HG02678 (cell line): ENCODE data around the gene DNAJC5G.
"Not testable (repeated sequence)": the region's sequence is repeated elsewhere in the genome, so short reads cannot be mapped to it uniquely, and the experiment has no call there.

ENCODE experiments used
- ATAC-seq: cut with Tn5 transposase; IDR thresholded peaks from one replicate; pipeline ENCODE4 v1.9.1; 2021; ENCODE audit warnings: mild to moderate bottlenecking, moderate library complexity; ENCODE audit not compliant: unreplicated experiment

DNAJC5G gene

DNA sequence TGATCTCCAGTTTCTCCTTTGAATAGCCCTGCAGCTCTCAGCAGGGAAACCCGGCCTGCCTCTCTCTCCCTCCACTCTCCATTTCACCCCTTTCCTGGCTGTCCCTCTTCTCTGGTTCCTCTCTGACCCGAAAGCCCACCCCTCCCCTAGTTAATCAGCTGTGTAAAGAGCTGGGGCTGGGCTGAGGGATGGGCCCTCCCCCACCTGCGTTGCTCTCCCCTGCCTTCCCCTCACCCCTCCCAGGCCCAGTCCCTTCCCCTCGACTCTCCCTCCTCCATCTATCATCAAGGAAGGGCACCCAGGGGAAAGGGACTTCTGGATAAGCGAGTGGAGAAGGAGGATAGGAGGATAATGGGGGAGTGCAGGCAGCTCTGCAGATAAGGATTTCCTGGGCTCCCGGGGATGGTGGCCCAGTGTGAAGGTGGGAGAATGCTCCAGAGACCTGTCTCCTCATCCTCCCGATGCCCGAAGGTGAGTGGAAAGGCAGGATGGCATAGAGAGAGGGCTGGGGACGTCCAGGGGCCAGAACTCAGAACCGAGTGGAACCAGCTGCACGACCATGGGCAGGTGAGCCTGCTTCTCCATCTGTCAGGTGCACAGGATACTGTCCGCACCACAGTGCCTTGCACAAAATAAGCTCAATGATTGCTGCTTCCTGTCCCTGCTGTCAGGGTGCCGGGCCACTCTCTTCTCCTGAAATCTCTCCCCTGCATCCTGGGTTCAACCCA lies 24.4 kb upstream of the DNAJC5G start:
- ATAC-seq, result no peak

DNA sequence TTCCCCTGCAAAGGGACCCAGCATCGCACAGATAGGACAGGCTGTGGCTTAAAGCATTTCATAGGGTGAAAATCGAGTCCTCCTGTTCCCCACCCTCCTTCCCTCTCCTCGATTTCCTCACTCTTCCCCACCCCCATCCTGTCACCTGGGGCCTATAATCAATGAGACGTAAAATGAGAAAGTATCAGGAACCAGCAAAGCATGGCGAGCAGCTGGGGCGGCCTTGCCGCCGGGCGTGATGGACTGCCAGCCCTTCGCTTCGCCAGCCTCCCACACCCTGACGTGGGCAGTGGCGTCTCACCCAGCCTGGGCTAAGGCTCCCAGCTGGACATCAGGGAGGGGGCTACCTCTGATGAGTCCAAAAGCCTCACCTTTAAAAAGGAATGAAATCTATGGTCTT lies 23.5 kb upstream of the DNAJC5G start:
- ATAC-seq, result no peak

DNA sequence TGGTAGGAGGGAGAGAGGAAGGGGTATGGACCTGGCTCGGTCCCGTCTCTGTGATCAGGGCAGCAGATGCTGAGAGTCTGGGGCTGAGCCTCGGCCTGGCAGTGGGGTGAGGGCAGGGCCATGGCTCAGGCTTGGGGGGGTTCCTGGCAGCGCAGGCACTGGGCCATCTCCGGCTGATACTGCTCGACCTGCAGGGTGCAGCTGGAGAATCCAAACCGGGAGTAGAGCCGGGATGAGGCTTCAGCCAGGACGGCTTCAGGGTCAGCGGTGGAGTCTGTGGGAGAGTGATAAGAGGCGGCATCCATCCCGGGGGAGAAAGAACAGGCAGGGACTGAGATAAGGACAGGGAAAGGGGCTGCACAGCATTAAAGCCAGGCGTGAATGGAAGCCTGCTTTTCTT lies 20.0 kb upstream of the DNAJC5G start:
- no peak for ATAC-seq

DNA sequence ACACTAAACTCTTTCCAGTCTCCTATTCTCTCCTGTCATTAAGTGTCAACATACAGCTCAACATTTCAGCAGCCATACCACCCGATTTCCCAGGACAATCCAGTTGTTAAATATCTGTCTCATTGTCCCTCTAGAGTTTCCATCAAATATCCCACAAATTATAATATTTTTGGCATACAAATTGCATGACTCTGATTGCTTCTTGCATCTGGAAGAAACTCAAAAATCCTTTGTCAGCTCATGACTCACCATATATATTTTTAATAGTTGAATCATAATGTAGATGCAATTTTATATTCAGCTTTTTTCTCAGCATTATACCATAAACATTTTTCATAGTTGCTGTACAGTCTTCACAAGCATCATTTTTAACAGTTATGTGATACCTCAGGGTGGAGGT lies 19.6 kb upstream of the DNAJC5G start:
- ATAC-seq, result no peak

DNA sequence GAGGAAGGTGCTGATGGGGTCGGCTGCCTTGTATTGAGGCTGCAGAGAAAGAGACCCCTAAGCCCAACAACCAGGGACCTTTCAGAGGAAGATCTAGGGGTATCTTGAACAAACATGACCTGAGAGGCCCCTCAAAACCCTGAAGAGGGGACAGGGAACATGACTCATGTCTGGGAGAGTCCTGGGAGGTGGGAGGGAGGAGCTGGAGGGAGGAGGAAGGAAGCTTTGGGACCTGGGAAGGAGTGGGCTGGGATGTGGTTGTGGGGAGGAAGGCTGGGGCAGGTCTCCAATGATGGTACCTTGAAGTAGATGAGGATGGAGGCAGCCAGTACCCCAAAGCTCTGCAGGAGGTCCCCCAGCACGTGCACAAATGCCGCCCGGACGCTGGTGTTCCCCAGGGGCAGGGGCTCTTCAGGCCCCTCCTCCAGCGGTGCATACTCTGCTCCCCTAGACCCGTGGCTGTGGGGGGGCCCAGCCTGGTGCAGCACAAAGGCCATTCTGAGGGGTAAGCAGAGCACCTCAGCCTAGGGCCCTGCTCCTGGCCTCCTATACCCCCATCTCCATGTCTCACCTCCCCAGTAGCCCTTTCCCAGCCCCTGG lies 18.3 kb upstream of the DNAJC5G start:
- ATAC-seq, result no peak

DNA sequence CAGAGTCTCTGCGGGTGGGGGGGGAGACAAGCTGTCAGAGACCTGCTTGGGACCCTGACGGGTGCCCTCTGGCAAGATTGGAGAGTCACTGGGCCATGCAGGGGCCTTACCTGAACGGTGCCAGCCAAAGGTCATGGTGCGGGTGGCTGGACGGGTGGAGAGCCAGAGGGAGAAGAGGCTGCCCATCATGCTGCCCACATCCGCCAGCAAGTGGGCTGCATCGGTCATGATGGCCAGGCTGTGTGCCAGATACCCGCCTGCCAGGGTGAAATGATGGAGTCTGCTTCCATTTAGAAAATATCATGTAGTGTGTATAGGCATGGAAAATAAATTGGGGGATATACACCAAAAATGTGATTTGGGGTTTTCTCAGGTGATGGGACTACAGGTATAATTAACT lies 17.2 kb upstream of the DNAJC5G start:
- no peak for ATAC-seq

DNA sequence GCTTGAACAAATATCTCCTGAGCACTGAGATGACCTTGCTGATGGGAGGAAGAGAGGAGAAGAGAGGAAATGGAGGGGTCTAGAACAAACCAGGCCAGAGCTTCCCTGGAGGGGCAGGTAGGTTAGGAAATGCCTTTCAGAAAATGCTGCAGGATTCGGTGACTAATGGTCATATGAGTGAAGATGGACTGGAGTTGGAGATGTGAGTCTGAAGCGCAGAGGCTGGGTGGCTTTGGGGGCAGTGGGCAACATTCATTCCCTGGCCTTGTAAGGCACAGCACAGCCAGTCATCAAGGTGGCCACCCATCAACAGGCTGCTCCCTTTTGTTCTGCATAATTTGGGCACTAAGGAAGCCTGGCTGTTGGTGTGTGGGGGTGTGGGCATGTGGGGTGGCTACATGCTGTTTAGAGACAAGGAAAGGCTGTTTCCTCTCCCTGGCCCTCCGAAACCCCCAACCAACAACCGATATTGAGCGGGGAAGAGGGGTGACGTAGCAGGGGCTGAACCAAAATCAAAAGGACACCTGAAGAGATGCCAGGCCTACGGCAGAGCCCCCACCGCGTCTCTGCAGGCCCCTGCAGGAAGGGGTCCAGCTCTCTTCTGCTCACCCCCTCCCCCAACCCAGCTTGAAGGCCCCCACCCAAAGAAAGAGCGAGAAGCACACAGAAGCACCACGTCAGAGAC lies 13.8 kb upstream of the DNAJC5G start:
- no peak for ATAC-seq

DNA sequence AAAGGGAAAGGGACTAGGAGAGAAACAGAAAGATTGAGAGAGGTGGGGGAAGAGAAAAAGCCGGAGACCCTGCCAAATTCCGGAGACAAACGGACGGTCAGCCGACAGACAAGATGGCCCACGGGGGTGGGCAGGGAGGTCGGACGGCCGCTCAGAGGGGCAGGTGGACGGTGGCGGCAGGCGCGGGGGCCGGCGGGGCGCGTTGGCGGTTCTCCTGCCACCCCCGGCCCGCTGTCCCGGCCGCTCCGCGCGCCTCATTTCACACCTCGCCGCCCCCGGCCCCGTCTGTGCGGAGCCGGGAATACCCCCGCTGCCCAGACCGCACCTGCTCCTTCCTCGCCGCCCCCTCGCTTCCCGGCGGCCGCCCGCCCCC lies 13.3 kb upstream of the DNAJC5G start:
- ATAC-seq, result no peak

DNA sequence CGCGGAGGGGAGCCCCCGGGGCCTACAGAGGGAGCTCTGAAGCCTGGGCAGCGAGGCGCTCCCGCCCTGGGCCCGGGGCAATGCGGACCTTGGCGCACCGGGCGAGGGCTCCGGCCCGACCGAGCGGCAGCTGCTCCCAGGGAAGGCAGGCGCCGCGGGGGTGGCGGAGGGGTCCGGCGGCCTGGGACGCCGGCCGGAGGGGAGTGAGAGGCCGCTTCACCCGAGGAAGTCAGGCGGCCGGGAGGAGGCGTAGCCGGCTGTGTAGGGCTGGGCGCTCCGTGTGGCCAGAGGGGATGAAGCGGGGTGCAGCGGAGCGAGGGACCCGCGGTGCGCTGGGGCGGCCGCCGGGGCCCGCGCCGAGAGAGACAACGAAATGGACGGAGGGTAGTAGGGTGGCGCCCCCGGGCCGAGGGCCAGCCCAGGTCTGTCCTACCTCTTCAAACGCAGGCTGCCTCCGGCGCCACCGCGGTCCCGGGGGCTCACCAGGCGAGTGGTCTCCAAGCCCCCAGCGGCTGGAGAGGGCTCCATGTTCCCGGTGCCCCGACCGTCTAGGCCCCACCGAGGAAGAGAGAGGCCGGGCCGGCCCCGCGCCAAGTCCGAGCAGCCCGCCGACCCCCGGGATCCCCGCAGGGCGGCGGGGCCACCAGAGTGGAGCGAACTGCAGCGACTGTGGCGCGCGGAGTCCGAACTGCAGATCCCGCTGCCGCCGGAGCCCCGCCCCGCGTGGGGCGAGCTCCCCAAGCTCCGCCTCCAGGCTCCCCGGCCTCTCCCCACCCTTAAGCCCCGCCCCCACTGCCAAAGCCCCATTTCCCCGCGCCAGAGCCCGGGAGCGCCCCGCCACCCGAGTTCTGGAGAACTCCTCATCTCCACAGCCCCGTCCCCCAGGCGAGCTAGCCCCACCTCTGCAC lies 12.6 kb upstream of the DNAJC5G start, which contains the start of gene SLC30A3:
TSS of gene SLC30A3 (minus strand) at position 669 of the 908 bp plus-strand sequence. CDS start at position 528, 141 bp downstream.
- no peak for ATAC-seq

DNA sequence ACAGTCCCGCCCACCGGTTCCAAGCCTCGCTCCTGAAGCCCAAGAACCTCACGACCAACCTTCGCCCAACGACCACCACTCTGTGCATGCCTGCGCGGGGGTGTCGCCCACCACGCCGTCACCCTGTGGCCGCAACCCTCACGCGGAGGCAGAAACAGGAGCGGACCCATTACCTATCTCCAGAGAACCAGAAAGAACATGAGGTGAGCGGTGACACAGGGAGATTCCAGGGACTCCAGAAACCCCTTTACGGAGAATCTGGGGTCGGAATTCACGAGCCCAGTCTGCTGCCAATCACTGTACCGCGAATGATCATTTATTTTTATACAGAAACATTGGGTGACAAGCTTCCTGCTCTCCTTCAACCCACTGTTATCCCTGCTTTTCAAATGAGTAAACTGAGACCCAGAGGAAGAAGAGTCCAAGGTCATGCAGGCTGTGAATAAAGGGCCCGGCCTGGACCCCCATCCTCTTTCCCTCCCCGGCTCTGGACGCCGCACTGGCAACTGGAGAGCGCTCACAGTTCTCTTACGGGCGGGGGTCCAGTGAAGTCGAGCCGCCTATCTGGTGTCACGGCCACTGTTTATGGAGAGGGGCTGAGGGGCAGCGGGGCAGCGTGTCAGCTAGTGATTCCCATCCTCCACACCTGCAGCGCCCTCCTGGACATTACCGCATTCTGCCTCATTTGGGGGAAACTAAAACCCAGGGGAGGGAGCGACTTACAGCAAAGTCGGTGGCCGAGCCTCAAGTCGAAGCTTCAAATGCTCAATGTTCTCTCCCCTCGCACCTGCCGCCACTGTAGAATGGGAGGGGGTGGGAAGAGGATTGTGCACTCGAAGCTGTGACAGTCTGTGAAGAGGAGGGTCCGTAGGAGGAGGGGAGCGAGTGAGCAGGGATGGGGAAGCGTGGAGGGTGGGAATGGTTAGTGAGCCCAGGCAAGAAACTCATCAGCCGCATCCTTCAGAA lies 11.7 kb upstream of the DNAJC5G start:
- ATAC-seq, result no peak

DNA sequence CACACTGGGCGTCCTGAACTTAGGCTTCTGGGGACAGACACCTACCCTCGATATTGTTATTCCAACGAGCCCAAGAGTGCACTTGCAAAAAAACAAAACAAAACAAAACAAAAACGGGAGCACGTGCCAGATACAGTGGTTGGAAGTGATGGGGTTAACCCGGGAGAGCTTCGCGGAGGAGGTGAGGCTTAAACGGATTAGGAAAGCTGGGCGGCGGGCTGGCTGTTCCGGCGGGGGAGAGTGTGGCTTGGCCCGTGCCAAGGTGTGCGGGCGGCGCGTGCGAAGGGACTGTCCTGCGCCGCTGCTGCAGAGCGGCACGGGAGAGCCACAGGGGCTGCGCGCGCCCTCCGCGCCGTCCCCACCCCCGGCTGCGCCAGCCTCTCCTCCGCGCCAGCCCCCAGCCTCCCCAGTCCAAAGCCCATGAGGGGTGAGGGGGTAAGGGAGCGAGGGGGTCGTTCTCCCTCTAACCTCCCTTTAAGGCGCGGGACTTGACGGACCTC lies 10.9 kb upstream of the DNAJC5G start:
- ATAC-seq, result no peak

DNA sequence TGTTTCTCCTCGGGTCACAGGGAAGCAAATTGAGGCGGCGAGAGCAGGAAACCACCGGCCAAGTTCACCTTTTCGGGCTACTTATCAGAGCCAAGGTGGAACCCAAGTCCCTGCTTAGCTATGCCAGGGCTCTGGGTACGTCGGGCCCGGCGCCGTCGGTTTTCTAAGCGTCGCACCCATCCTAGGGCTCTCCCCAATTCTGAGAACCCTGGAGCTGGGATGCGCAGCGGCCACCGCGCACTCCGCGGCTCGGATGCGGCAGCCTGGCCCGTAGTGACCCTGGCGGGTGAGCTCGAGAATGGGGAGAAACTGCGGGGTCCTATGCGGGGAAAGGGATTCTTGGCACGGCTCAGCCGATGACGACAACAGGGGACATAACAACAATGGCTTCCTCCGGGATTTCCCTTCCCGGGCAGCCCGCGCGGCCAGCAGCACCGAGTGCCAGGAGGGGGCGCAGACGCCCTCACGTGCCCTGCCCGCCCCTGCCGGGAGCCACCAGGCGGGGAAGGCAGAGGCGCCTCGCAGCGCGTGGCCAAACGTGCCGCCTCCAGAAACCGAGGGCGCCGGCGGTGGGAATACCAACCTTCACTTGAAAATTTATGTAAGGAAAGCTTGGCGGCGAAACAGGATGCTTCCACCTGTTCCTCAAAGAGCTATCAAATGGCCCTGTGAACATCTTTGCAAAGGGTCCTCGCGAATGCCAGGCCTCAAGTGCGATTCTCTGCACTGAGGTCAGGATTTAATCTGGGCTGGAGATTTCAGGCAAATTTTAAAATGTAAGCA lies 10.3 kb upstream of the DNAJC5G start:
- no peak for ATAC-seq

DNA sequence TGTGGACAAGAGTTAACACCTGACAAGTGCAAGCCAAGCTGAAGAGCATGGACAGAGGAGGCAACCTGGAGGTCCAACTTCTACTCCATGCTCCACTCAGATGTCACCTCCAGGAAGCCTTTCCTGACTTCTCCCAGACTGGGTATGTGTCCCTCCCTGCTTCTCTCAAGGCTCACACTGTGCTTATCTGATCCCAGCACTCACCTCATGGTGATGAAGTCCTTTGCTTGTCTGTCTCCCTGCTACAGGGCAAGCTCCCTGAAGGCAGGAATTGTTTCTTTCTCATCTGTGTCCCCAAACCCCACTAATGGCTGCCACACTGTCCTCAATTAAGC lies 9.7 kb upstream of the DNAJC5G start:
- ATAC-seq, result no peak

DNA sequence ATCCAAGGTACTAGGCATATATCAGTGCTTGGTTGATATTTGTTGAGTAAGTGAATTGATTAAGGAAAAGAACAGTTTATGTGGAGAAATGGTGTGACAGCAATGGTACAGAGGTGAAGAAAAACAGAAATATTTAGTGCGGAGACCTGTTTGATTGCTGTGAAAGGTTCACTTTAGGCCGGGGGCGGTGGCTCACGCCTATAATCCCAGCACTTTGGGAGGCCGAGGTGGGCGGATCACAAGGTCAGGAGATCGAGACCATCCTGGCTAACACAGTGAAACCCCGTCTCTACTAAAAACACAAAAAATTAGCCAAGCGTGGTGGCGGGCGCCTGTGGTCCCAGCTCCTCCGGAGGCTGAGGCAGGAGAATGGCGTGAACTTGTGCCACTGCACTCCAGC lies 6.9 kb upstream of the DNAJC5G start:
- ATAC-seq, result not testable (repeated sequence)

DNA sequence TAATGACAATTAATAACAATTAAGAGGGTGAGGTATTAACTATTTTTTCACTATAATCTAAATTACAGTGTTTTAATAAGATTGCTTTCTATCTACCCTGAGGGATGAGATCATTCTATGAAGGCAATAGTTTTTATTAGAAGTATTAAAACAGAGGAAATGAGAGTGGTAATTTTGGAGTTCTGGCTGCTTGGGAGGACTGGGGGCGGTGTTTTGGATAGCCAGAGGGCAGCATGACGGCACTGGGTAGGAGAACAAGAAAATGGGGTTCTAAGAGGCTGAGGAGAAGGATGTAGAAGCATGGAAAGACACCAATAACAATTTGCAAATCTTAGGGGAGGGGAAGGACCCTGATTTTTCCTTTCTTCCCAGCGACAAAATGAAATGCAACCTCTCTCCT lies 5.1 kb upstream of the DNAJC5G start:
- no peak for ATAC-seq

DNA sequence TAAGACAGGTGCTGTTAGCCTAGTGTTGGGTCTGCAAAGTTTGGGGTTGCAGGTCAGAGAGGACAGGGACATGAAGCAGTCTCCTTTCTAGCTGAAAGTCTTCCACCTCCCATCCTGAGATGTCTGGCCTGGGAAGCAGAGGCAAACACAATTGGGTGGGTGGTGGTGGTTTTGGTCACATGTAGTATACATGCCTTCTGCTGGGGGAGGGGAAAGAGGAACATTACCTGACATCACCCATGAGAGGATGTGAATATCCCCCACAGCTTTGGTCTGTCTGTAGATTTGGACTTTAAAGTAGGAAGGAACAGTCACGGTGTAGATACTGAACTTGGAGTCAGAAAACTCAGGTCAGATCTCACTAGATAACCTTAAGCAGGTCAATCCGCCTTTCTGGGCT lies 4.6 kb upstream of the DNAJC5G start:
- ATAC-seq, result no peak

DNA sequence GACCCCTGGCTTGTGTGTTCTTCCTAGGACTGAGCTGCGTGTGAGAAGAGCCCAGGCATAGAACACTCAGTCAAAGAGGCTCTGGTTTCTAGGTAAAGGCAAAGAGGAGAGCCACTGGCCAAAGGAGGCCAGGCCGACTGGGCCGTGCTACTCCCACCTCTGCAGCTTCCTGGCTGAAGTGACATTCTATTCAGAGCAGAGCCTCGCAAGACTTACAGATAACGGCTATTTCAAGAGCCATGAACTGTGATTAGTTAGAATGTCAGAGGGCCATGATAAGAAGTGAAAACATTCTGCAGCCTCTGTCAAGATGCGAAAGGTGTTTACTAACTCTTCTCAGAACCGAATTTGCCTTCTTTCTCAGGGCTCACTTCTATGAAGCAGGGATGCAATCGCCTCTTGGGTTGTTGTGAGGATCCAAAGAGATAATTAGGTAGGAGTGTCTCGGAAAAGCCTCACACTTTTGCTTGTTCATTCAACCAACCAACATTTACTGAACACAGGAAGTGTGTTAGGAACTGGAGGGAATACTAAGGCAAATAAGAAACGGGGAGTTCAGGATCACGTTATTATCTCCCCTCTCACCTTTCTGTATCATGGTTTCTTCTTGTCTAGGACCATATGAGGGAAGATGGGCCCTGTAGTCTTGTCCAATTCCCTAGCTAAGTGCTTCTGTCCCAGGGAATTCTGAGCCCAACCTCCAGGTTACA lies 3.4 kb upstream of the DNAJC5G start:
- ATAC-seq, result no peak
